Common myeloid progenitor, CD34-positive (primary cell): ENCODE results near the gene P4HTM.
A peak's percentile ranks its signal among the peaks of the same experiment; 100 is the strongest.

ENCODE experiments used
- CTCF ChIA-PET: fragments of 350-600 bp; sonication (Branson Sonifier 250); formaldehyde crosslinking; loops from one replicate; lab custom pipeline; 2021; ENCODE audit warnings: antibody characterized with exemption; lab: Charles Lee
- POLR2A ChIA-PET: fragments of 350-600 bp; sonication (Branson Sonifier 250); formaldehyde crosslinking; loops from one replicate; lab custom pipeline; 2021; ENCODE audit warnings: antibody characterized with exemption; lab: Charles Lee
- DNase-seq, 3 donors: peaks; one replicate each; pipeline versions ENCODE4 v3.0.0 to v3.0.0-alpha.2; 2013
- H3K27ac ChIP-seq, 2 experiments: 1 replicate in 1 of 2; 2 replicates in 1 of 2; pipeline ENCODE4 v1.7.0; 2013; ENCODE audit warnings: inconsistent platforms in 2 of 2, low read length in 2 of 2, mild to moderate bottlenecking in 2 of 2, low read depth in 1 of 2, moderate library complexity in 1 of 2; ENCODE audit not compliant: severe bottlenecking in 2 of 2, insufficient read depth in 1 of 2, poor library complexity in 1 of 2
- H3K27me3 ChIP-seq, 5 experiments: replicated peaks in 2 of 5; 1 replicate in 3 of 5; 2 replicates in 2 of 5; pipeline versions ENCODE4 v1.6.1 to v1.7.0; 2013; ENCODE audit warnings: low read length in 4 of 5, mild to moderate bottlenecking in 2 of 5, moderate library complexity in 2 of 5, inconsistent platforms in 1 of 5; ENCODE audit not compliant: insufficient read depth in 5 of 5, control insufficient read depth in 4 of 5
- H3K36me3 ChIP-seq, 4 experiments: 1 replicate in 2 of 4; 2 replicates in 2 of 4; pipeline versions ENCODE4 v1.6.1 to v1.7.0; 2013; ENCODE audit warnings: low read length in 3 of 4, control low read depth in 1 of 4, mild to moderate bottlenecking in 1 of 4; ENCODE audit not compliant: control insufficient read depth in 4 of 4, insufficient read depth in 4 of 4
- H3K4me1 ChIP-seq, 4 experiments: 1 replicate in 3 of 4; 2 replicates in 1 of 4; pipeline versions ENCODE4 v1.6.1 to v1.7.1; 2013; ENCODE audit warnings: low read length in 3 of 4, mild to moderate bottlenecking in 3 of 4, control low read depth in 1 of 4, inconsistent platforms in 1 of 4, moderate library complexity in 1 of 4; ENCODE audit not compliant: control insufficient read depth in 4 of 4, insufficient read depth in 4 of 4; ENCODE audit errors: control extremely low read depth in 1 of 4
- H3K4me3 ChIP-seq, 7 experiments: 1 replicate in 4 of 7; 2 replicates in 3 of 7; pipeline versions ENCODE4 v1.5.1 to v1.7.0; 2013; ENCODE audit warnings: mild to moderate bottlenecking in 7 of 7, low read length in 6 of 7, moderate library complexity in 6 of 7, inconsistent platforms in 2 of 7, low read depth in 2 of 7, control low read depth in 1 of 7; ENCODE audit not compliant: insufficient read depth in 4 of 7, control insufficient read depth in 1 of 7; ENCODE audit errors: extremely low read depth in 1 of 7
- H3K9me3 ChIP-seq, 5 experiments: 1 replicate in 4 of 5; 2 replicates in 1 of 5; pipeline versions ENCODE4 v1.6.1 to v1.7.1; 2013; ENCODE audit warnings: low read length in 4 of 5, mild to moderate bottlenecking in 2 of 5, inconsistent platforms in 1 of 5, low read depth in 1 of 5, moderate library complexity in 1 of 5; ENCODE audit not compliant: control insufficient read depth in 4 of 5, insufficient read depth in 2 of 5; ENCODE audit errors: control extremely low read depth in 1 of 5
- WGBS: methylation state at CpG from one replicate; pipeline ENCODE4 v1.1.5; 2013; ENCODE audit not compliant: insufficient coverage; 5-methylcytosine and 5-hydroxymethylcytosine counted together

P4HTM gene

GRCh38 chr3:49016414-49017228 lies 26.6 kb downstream of the P4HTM start:
- H3K9me3 ChIP-seq, result no peaks in the 10 kb centered on the region
- H3K27me3 ChIP-seq, result no peaks in the 10 kb centered on the region
- DNase-seq, result no peak
- H3K27ac ChIP-seq, result no peak overlapping the region
- H3K4me1 ChIP-seq, result peaks cover 6 to 34% (median 32%) of the 10 kb centered on the region in 4 experiments
- 95% methylated on average over 6 of the region's 6 CpGs for WGBS
- H3K4me3 ChIP-seq, result peak overlapping the region in 1 of 7 experiments; percentile 92
- ChIA-PET POLR2A (interaction anchor here (1.1 to 2.3 kb wide), 3 partner anchors 9 to 27 kb away, joined by 3 to 10 read pairs (median 7); partner anchors contain the start of genes P4HTM and WDR6), CTCF (interaction anchor here (4.2 to 19.2 kb wide), 3 partner anchors 10 to 26 kb away, joined by 14 to 386 read pairs (median 94); partner anchors contain the start of genes P4HTM and WDR6)
- H3K36me3 ChIP-seq, result peaks cover 2 to 52% (median 46%) of the 10 kb centered on the region in 4 experiments

DNA sequence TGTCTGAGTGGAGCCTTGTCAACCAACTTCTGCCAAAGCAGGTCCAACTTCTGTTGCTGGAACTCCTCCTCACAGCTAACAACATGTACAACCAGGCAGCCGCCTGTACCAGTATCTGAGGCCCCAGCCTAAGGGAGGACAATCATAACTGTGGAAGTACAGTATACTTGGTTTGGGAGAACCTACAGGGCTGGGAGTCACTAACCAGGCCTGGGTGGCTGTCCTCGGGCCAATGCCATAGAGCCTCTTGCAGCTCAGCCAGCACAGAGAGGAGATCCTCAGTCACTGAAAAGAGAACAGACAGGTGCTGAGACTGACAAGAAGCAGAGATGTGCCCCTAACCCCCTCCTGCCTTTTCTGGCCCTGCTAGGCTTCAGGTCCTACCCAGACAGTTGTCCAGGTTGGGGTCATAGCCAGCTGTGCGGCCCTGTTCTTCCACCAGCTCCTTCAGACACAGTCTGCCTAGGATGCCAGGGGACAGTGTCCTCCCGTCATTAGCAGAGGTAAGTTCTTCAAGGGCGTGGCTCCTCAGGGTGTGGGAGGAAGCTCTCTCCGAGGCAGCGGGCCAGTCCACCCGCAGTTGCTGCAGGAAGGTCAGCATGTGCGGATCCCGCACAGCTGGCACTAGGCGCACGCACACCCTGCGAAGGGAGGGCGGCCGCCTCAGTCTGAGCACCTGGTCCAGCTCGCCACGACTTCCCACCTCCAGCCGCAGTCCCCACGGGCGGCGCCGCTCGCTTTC lies 27.4 kb downstream of the P4HTM start:
- 10% methylated on average over 23 of the region's 23 CpGs for WGBS
- peaks cover 0 to 44% (median 38%) of the 10 kb centered on the region in 4 experiments for H3K36me3 ChIP-seq
- POLR2A ChIA-PET, result interaction anchor here (1.1 to 2.3 kb wide), 3 partner anchors 10 to 28 kb away, joined by 3 to 10 read pairs (median 7); partner anchors contain the start of genes P4HTM and WDR6
- no peaks in the 10 kb centered on the region for H3K27me3 ChIP-seq
- H3K27ac ChIP-seq, result peak overlapping the region in 1 of 2 experiments; percentile 79
- H3K9me3 ChIP-seq, result no peaks in the 10 kb centered on the region
- CTCF ChIA-PET, result interaction anchor here (0.9 to 19.2 kb wide), 3 partner anchors 10 to 26 kb away, joined by 3 to 386 read pairs (median 94); partner anchors contain the start of genes P4HTM and WDR6
- H3K4me1 ChIP-seq, result peaks cover 6 to 40% (median 35%) of the 10 kb centered on the region in 4 experiments
- no peak for DNase-seq
- H3K4me3 ChIP-seq, result peak overlapping the region; percentile 57 to 92 (median 80)

DNA sequence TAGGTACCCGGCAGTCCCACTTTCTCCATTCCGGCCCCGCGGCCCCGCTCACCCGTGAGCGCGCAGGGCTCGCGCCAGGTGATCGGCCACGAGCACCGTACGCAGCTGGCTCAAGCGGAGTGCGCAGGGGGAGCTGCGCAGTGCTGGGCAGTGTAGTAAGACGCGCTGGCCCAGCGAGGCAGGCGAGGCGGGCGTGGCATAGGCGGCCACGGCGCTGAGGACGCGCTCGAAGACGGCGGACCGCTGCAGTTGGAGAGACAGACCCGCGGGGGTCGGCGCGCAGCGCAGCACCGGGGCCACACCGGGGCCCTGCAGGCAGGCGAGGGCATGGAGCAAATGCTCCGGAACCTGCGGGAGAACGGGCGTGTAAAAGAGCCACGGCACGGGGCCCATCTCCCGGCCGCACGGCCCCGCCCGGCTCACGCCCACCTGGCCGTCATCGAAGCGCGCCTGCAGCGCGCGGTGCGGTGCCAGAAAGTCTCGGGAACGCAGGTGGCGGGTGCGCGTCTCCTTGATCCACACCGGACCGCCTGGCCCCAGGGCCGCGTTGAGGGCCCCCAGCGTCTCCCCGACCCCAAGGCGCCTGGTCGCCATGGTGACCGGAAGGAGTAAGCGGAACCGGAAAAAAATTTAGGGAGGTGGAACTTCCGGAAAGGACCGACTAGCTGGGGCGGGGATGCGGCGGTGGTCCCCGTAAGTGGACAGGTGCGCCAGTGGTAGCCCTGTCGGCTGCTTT lies 28.1 kb downstream of the P4HTM start, which contains the start of gene DALRD3:
TSS of gene DALRD3 (minus strand) at position 610 of the 736 bp plus-strand sequence. CDS start at position 594, 16 bp downstream.
- peak; percentile 48 to 76 (median 71) for DNase-seq
- ChIA-PET POLR2A (interaction anchor here (1.1 to 2.3 kb wide), 4 partner anchors 11 to 99 kb away, joined by 3 to 10 read pairs (median 5); partner anchors contain the start of genes ARIH2, P4HTM and WDR6), CTCF (interaction anchor here (0.9 to 19.2 kb wide), 3 partner anchors 11 to 27 kb away, joined by 3 to 386 read pairs (median 94); partner anchors contain the start of genes P4HTM and WDR6)
- Histone ChIP-seq H3K27ac (peak within 1 kb of the TSS; percentile 33 to 79), H3K36me3 (peaks cover 0 to 42% (median 34%) of the 10 kb centered on the region in 4 experiments), H3K27me3 (no peaks in the 10 kb centered on the region), H3K9me3 (no peaks in the 10 kb centered on the region), H3K4me1 (peaks cover 6 to 47% (median 42%) of the 10 kb centered on the region in 4 experiments), H3K4me3 (peak within 1 kb of the TSS; percentile 57 to 94 (median 80))
- WGBS, result 0% methylated on average over 75 of the region's 85 CpGs

- peaks cover 6 to 50% (median 46%) of the 10 kb centered on the region in 4 experiments for H3K4me1 ChIP-seq
These were observed 28.6 kb downstream of the P4HTM start for GRCh38 chr3:49018707-49019006.

DNA sequence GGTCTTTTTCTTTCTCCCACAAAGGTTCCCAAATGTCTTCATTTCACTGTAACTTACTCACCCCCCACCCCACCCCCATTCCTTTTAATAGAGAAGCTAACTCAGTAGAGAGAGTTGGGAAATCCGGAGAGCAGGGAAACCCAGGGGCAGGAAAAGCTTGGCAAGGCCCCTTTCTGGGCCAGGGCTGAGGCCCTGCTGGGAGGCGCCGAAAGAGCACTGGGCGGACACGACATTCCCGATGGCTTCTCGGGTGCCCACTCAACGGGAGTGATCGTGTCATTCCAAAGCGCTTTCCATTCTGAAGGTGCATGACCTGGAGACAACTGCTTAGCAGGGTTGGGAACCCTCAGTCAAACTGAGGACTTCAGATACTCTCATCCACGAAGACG lies 29.9 kb downstream of the P4HTM start:
- Histone ChIP-seq H3K9me3 (no peaks in the 10 kb centered on the region), H3K4me1 (peaks cover 6 to 57% (median 50%) of the 10 kb centered on the region in 4 experiments), H3K4me3 (peak overlapping the region; percentile 73 to 94 (median 82)), H3K27ac (peak overlapping the region; percentile 95 to 98), H3K36me3 (peaks cover 0 to 42% (median 31%) of the 10 kb centered on the region in 4 experiments), H3K27me3 (no peaks in the 10 kb centered on the region)
- WGBS, result 49% methylated on average over 12 of the region's 12 CpGs
- no peak for DNase-seq
- ChIA-PET CTCF (interaction anchor here (0.6 to 10.2 kb wide), 6 partner anchors 8 to 45 kb away, joined by 3 to 94 read pairs (median 4); partner anchors contain the start of genes P4HTM and WDR6), POLR2A (interaction anchor here (0.7 to 3.9 kb wide), 8 partner anchors 9 to 74 kb away, joined by 3 to 42 read pairs (median 6); partner anchors contain the start of genes IMPDH2, P4HTM, QRICH1 and WDR6)

More at GRCh38 chr3:49018707-49019006, 28.6 kb downstream of the P4HTM start:
- H3K9me3 ChIP-seq, result no peaks in the 10 kb centered on the region
- no peaks in the 10 kb centered on the region for H3K27me3 ChIP-seq
- peak overlapping the region; percentile 57 to 92 (median 80) for H3K4me3 ChIP-seq
- no peak for DNase-seq
- CTCF ChIA-PET, result interaction anchor here (10.2 to 19.2 kb wide), 2 partner anchors 12 to 28 kb away, joined by 94 to 386 read pairs; partner anchors contain the start of genes P4HTM and WDR6
- POLR2A ChIA-PET, result interaction anchor here (1.1 to 2.5 kb wide), 4 partner anchors 10 to 100 kb away, joined by 3 to 19 read pairs (median 8); partner anchors contain the start of genes ARIH2, IMPDH2, P4HTM and WDR6
- WGBS, result 5% methylated on average over 16 of the region's 18 CpGs
- peak overlapping the region; percentile 33 to 79 for H3K27ac ChIP-seq
- peaks cover 0 to 42% (median 30%) of the 10 kb centered on the region in 4 experiments for H3K36me3 ChIP-seq
